Keratinocyte (primary cell): Measurements from ENCODE around the gene PGBD1. TPM values are rescaled to one million over a fixed set of nuclear protein-coding genes. Genes with fewer than 3 reads are reported as not detected.

Experiments used
- DNase-seq: peaks from one replicate; pipeline ENCODE4 v3.0.0-alpha.2; 2011; ENCODE audit warnings: low read depth, missing footprints, low spot score
- FAIRE-seq: peaks from 2 replicates; lab custom pipeline; 2011; peaks lifted over from hg19 to GRCh38; lab: Jason Lieb, UNC
- H2AFZ ChIP-seq: 2 replicates; pipeline ENCODE4 v1.6.0; 2012; ENCODE audit warnings: low read length, control low read depth, inconsistent platforms; ENCODE audit not compliant: control insufficient read depth
- H3K27ac ChIP-seq: 2 replicates; pipeline ENCODE4 v1.5.1; 2011; ENCODE audit warnings: low read length; ENCODE audit not compliant: control insufficient read depth, insufficient read depth
- H3K27me3 ChIP-seq: 3 replicates; pipeline ENCODE4 v1.6.0; 2011; ENCODE audit warnings: low read length; ENCODE audit not compliant: control insufficient read depth, insufficient read depth; ENCODE audit errors: extremely low read depth
- H3K36me3 ChIP-seq, 2 experiments: 2 replicates in 1 of 2; 3 replicates in 1 of 2; pipeline ENCODE4 v1.5.1; 2011; ENCODE audit warnings: low read length in 2 of 2, mild to moderate bottlenecking in 1 of 2; ENCODE audit not compliant: control insufficient read depth in 2 of 2, insufficient read depth in 2 of 2; ENCODE audit errors: extremely low read depth in 1 of 2
- H3K4me1 ChIP-seq: 3 replicates; pipeline ENCODE4 v1.5.1; 2011; ENCODE audit warnings: low read length; ENCODE audit not compliant: control insufficient read depth, insufficient read depth; ENCODE audit errors: extremely low read depth
- H3K4me2 ChIP-seq: 3 replicates; pipeline ENCODE4 v1.6.0; 2011; ENCODE audit warnings: low read depth, low read length; ENCODE audit not compliant: control insufficient read depth, insufficient read depth; ENCODE audit errors: extremely low read depth
- H3K4me3 ChIP-seq, 3 experiments: fragments of 200-600 bp in 1 of 3; sonication (generic) in 1 of 3; 2 replicates in 2 of 3; 3 replicates in 1 of 3; pipeline ENCODE4 v1.5.1; 2011 to 2016; ENCODE audit warnings: low read length in 3 of 3, mild to moderate bottlenecking in 3 of 3, control low read depth in 2 of 3, inconsistent platforms in 1 of 3, low read depth in 1 of 3, mixed read lengths in 1 of 3, mixed run types in 1 of 3, moderate library complexity in 1 of 3; ENCODE audit not compliant: control insufficient read depth in 2 of 3, insufficient read depth in 2 of 3; ENCODE audit errors: extremely low read depth in 1 of 3
- H3K79me2 ChIP-seq: 2 replicates; pipeline ENCODE4 v1.6.0; 2012; ENCODE audit warnings: low read length; ENCODE audit not compliant: control insufficient read depth, insufficient read depth
- H3K9ac ChIP-seq: 3 replicates; pipeline ENCODE4 v1.6.0; 2011; ENCODE audit warnings: low read length; ENCODE audit not compliant: control insufficient read depth, insufficient read depth; ENCODE audit errors: extremely low read depth
- H3K9me1 ChIP-seq: 3 replicates; pipeline ENCODE4 v1.6.0; 2011; ENCODE audit warnings: low read length; ENCODE audit not compliant: control insufficient read depth, insufficient read depth; ENCODE audit errors: extremely low read depth
- H3K9me3 ChIP-seq: 2 replicates; pipeline ENCODE4 v1.5.1; 2012; ENCODE audit warnings: low read depth, low read length; ENCODE audit not compliant: control insufficient read depth
- H4K20me1 ChIP-seq: 3 replicates; pipeline ENCODE4 v1.6.0; 2011; ENCODE audit warnings: low read length; ENCODE audit not compliant: control insufficient read depth, insufficient read depth; ENCODE audit errors: extremely low read depth
- CTCF ChIP-seq, 3 experiments: IDR thresholded peaks in 1 of 3; conservative IDR thresholded peaks in 1 of 3; optimal IDR thresholded peaks in 1 of 3; 2 replicates in 2 of 3; 3 replicates in 1 of 3; pipeline versions ENCODE3 to v1.5.1; 2011; ENCODE audit warnings: low read length in 3 of 3, mild to moderate bottlenecking in 3 of 3, moderate library complexity in 2 of 3, control low read depth in 1 of 3, inconsistent platforms in 1 of 3; ENCODE audit not compliant: insufficient read depth in 2 of 3; ENCODE audit errors: extremely low read depth in 1 of 3
- EZH2 ChIP-seq: IDR thresholded peaks from one replicate; pipeline ENCODE4 v1.6.1; 2012; ENCODE audit warnings: inconsistent platforms, mild to moderate bottlenecking, low read length, moderate library complexity
- dilution Hi-C: fragments of 300-500 bp; cut with MboI; formaldehyde crosslinking; loops from one replicate; pipeline ENCODE4 v1.7.0; 2020; ENCODE audit warnings: low sequenced_read_pairs; ENCODE audit not compliant: extremely low pct_ligation_motif_present
- polyA plus RNA-seq, 5 experiments: library from polyadenylated mRNA; depleted of rRNA in 3 of 5; stranded (reverse) in 3 of 5; stranded (forward) in 1 of 5; unstranded in 1 of 5; fragments of >200 nt; gene quantifications; 1 replicate in 1 of 5; 2 replicates in 3 of 5; 3 replicates in 1 of 5; pipeline versions ENCODE4 v1.2.1 to v1.2.3, GENCODE V29; 2011 to 2012; ENCODE audit warnings: missing spikeins in 2 of 5, low read depth in 1 of 5, low replicate concordance in 1 of 5

Gene PGBD1
- polyA plus RNA-seq, 1 donor (not counting 4 experiments of a cell fraction or from before 2014, with no cell fraction given), result 3.1 TPM

GRCh38 chr6:28250747-28251146 is 30.6 kb upstream of the PGBD1 start:
- Histone ChIP-seq H3K79me2 (peaks cover 14% of the 10 kb centered on the region), H3K27me3 (no peaks in the 10 kb centered on the region), H3K9me1 (no peaks in the 10 kb centered on the region), H3K36me3 (peaks cover 0 to 7% of the 10 kb centered on the region in 2 experiments), H3K4me3 (peak overlapping the region; percentile 84 to 92 (median 89)), H3K4me2 (peak overlapping the region; percentile 80), H3K9me3 (no peaks in the 10 kb centered on the region), H3K4me1 (peaks cover 14% of the 10 kb centered on the region), H2AFZ (no peak overlapping the region), H3K9ac (no peak overlapping the region), H4K20me1 (no peaks in the 10 kb centered on the region), H3K27ac (no peak overlapping the region)
- FAIRE-seq, result no peak
- no peak for TF ChIP-seq EZH2
- no peak for TF ChIP-seq CTCF (optimal IDR thresholded peaks at IDR 0.05 in 1 of 3, IDR thresholded peaks at IDR 0.05 in 1 of 3, conservative IDR thresholded peaks at IDR 0.05 in 1 of 3; ENCODE audit: extremely low read depth in 1 of 3, insufficient read depth in 2 of 3, low read length in 3 of 3)
- no peak for DNase-seq
- dilution Hi-C loops, result no loop called here

GRCh38 chr6:28251661-28252008 is 29.7 kb upstream of the PGBD1 start:
- TF ChIP-seq EZH2, result no peak
- no peak for TF ChIP-seq CTCF (optimal IDR thresholded peaks at IDR 0.05 in 1 of 3, IDR thresholded peaks at IDR 0.05 in 1 of 3, conservative IDR thresholded peaks at IDR 0.05 in 1 of 3; ENCODE audit: extremely low read depth in 1 of 3, insufficient read depth in 2 of 3, low read length in 3 of 3)
- peak overlapping the region; percentile 75 for H3K9ac ChIP-seq
- peaks cover 14% of the 10 kb centered on the region for H3K4me1 ChIP-seq
- H3K9me1 ChIP-seq, result no peaks in the 10 kb centered on the region
- peak overlapping the region; percentile 21 for H3K27ac ChIP-seq
- H3K4me3 ChIP-seq, result peak overlapping the region; percentile 84 to 92 (median 89)
- H3K79me2 ChIP-seq, result peaks cover 14% of the 10 kb centered on the region
- H3K27me3 ChIP-seq, result no peaks in the 10 kb centered on the region
- H3K4me2 ChIP-seq, result peak overlapping the region; percentile 80
- FAIRE-seq (no peak), DNase-seq (no peak)
- peak overlapping the region; percentile 93 for H2AFZ ChIP-seq
- dilution Hi-C loops, result no loop called here
- no peaks in the 10 kb centered on the region for H4K20me1 ChIP-seq
- H3K9me3 ChIP-seq, result no peaks in the 10 kb centered on the region
- H3K36me3 ChIP-seq, result peaks cover 0 to 5% of the 10 kb centered on the region in 2 experiments
